K562 (cell line): ENCODE data around the gene MYO10.

ENCODE experiments used
- CHD2 ChIP-seq: IDR thresholded peaks from 2 replicates; pipeline ENCODE4 v1.6.1; 2011; ENCODE audit warnings: low read depth, low read length
- CHD7 ChIP-seq: fragments of 200-600 bp; sonication (generic); IDR thresholded peaks from one replicate; pipeline ENCODE4 v1.6.1; 2012; ENCODE audit warnings: mild to moderate bottlenecking, low read depth, low read length, inconsistent platforms
- CTCF ChIP-seq, 3 experiments: IDR thresholded peaks in 2 of 3; conservative IDR thresholded peaks in 1 of 3; 2 replicates each; pipeline ENCODE4 v1.5.1; 2011 to 2012; ENCODE audit warnings: low read length in 3 of 3, mild to moderate bottlenecking in 3 of 3, control low read depth in 2 of 3, improper control_type of control experiment in 1 of 3, inconsistent platforms in 1 of 3, low read depth in 1 of 3, mixed read lengths in 1 of 3, moderate library complexity in 1 of 3; ENCODE audit not compliant: insufficient read depth in 2 of 3
- ELF4 ChIP-seq: fragments of 450-650 bp; formaldehyde crosslinking; IDR thresholded peaks from 2 replicates; pipeline ENCODE4 v1.4.0; 2022; ENCODE audit warnings: missing genetic modification characterization
- ERF ChIP-seq: fragments of 450-650 bp; formaldehyde crosslinking; IDR thresholded peaks from 2 replicates; pipeline ENCODE4 v1.4.0; 2020; ENCODE audit warnings: mild to moderate bottlenecking, mixed read lengths
- JUND ChIP-seq, 2 experiments: IDR thresholded peaks; 2 replicates in 1 of 2; 3 replicates in 1 of 2; pipeline ENCODE4 v1.6.1; 2011; ENCODE audit warnings: borderline replicate concordance in 2 of 2, low read depth in 2 of 2, low read length in 2 of 2, improper control_type of control experiment in 1 of 2, missing biosample characterization in 1 of 2, missing genetic modification characterization in 1 of 2, missing genetic modification reagents in 1 of 2
- NR1H2 ChIP-seq: sonication (generic); formaldehyde crosslinking; IDR thresholded peaks from 2 replicates; pipeline ENCODE4 v1.4.0; 2020; ENCODE audit warnings: mild to moderate bottlenecking, missing genetic modification reagents
- PHF21A ChIP-seq: fragments of 450-650 bp; IDR thresholded peaks from 2 replicates; pipeline ENCODE4 v1.6.1; 2017; ENCODE audit warnings: low read depth, borderline replicate concordance
- TAF7 ChIP-seq: fragments of 450-650 bp; IDR thresholded peaks from 2 replicates; pipeline ENCODE4 v1.6.1; 2016; ENCODE audit warnings: missing genetic modification characterization, missing compliant biosample characterization
- THAP7 ChIP-seq: fragments of 250-450 bp; sonication (Bioruptor Pico); IDR thresholded peaks from 2 replicates; pipeline ENCODE4 v1.5.0; 2021
- ZBTB49 ChIP-seq: sonication (generic); formaldehyde crosslinking; IDR thresholded peaks from 2 replicates; pipeline ENCODE4 v1.8.0; 2022; ENCODE audit warnings: missing genetic modification reagents, mild to moderate bottlenecking, borderline replicate concordance
- ZNF75A ChIP-seq: fragments of 450-650 bp; formaldehyde crosslinking; IDR thresholded peaks from 2 replicates; pipeline ENCODE4 v1.4.0; 2020; ENCODE audit warnings: mild to moderate bottlenecking

GRCh38 chr5:16937503-16938161 lies 1.5 kb upstream of the MYO10 start:
- TF ChIP-seq CHD2 (no peak), ERF (no peak), CHD7 (no peak), ZBTB49 (CRISPR knock-in tag) (no peak), JUND (IDR thresholded peaks at IDR 0.05; ENCODE audit: borderline replicate concordance, low read depth, low read length) (no peak), JUND (tag; IDR thresholded peaks at IDR 0.05; ENCODE audit: borderline replicate concordance, low read depth, low read length) (no peak), ZNF75A (no peak), PHF21A (no peak), ELF4 (CRISPR knock-in tag) (no peak), TAF7 (tag) (no peak), NR1H2 (CRISPR knock-in tag) (no peak), CTCF (IDR thresholded peaks at IDR 0.05 in 2 of 3, conservative IDR thresholded peaks at IDR 0.05 in 1 of 3; ENCODE audit: insufficient read depth in 2 of 3, low read depth in 1 of 3, low read length in 3 of 3) (no peak), THAP7 (CRISPR knock-in tag) (no peak)
